HG03442 (cell line): ENCODE results near the gene HSD17B8.

Experiments used
- ATAC-seq: cut with Tn5 transposase; IDR thresholded peaks from one replicate; pipeline ENCODE4 v1.9.1; 2021; ENCODE audit warnings: mild to moderate bottlenecking, moderate library complexity; ENCODE audit not compliant: unreplicated experiment

The HSD17B8 gene

DNA sequence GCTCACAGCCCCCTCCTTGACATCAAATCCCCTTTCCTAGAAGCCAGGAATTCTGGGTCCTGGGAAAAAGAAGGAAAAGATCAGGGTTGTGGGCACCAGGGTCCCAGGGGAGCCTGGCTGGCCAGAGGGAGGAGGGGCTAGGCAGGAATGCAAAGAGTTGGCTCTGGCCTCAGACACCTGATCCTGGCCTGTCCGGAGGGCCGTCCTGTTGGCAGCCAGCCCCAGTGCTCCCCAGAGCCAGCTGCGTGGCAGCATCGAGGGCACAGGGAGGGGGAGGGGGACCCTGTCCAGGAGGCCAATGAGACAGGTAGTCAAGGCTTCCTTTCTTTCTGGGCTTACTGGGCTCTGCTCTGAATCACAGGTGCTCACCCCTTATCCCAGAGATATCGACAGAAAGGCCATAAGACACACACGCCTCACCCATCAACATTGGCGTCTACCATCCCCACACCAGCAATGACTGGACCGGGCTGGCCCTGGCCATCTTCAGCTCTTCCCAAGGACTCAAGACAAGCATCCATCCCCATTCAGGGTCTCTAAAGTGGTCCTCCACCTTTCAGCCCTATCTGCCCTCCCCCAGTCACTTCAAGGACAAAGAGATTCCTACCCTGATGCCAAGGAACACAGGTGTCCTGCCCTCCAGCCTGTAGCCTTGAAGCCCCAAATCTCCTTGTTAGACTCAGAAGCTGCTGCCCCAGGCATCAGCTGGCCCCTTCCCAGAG is 12.9 kb upstream of the HSD17B8 start:
- no peak for ATAC-seq

DNA sequence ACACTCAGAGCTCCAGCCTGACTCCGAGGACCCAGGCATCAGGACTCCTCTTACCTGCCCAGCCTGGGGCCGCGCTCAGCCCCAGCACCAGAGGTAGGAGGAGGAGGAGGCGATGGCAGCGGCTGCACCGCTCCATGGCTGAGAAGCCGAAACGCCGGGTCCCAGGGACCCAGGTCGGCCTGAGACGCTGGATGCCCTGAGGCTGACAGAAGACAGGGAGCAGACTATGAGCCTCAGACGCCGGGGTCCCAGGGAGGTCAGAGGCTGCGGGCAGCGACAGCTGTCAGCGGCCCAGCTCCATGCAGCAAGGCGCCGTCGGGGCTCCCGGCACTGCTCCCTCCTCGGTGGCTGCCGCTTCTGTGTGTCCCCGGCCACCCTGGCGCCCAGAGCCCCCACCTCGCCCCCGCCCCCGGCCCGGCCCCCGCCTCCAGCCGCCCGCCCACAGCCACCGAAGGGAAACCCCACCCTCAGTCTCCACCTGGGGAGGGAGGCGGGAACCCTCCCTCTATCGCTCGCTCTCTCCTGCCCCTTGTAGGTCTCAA is 12.3 kb upstream of the HSD17B8 start, which contains the start of gene COL11A2:
TSS of gene COL11A2 (minus strand) at position 363 of the 542 bp plus-strand sequence. CDS start at position 136, 227 bp downstream.
- ATAC-seq = no peak

DNA sequence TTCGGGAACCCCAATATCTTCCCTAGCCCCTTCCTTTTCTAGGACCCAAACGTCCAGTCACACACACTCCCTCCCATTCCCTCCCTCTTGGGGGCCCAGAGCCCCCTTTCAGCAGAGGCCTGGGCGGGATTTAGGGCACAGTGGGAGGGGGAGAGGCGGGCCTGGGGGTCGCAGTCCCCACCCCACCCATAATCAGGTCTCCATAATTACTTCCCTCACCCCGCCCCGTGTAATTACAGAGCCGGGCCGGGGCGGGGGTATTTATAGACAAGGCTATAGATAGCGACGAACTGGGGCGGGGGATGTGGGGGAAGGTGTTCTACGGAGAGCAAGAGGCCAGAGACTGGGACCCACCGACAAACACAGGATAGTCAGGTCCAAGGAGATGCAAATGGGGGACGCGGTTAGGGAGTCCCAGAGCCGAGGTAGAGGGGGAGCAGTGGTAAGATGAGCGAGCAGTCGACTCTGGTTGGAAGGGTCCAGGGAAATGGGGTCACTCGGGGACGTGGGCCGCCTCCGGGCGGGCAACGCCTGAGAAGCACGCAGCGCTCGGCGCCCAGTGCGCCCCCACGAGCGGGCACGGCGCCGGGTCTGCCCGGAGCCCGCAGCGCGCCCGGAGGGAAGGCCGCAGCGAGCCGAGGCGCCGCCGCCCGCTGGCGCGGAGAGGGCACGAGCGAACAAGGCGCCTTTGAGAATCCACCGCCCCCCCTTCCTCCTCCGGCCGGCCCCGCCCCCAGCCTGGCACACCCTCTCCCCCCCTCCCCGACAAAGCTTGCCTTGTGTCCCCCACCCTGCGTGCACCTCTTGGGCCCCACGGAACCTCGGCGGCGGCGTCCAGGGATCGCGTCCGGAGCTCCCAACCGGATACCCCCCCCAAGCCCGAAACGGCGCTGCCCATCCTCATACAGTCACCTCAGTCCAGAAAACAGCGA is 11.5 kb upstream of the HSD17B8 start:
- ATAC-seq = no peak

DNA sequence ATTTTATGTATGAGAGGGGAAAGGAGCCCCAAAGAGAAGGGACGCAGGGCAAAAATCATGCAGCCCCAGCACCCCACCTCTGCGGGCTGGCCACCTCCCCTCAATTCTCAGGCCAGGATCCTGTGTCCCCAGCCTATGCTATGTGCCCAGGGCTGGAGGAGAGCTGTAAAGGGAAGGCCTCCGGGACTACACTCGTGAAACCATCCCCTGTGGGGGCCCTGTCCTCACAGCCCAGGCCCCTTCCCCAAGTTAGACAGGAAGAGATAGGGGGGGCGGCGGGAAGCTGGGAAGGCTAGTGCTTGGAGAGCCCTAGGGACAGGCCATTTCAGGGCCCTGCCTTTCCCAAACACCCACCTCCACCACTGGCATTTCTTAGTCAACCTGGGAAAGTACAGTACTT is 10.8 kb upstream of the HSD17B8 start:
- ATAC-seq = no peak

DNA sequence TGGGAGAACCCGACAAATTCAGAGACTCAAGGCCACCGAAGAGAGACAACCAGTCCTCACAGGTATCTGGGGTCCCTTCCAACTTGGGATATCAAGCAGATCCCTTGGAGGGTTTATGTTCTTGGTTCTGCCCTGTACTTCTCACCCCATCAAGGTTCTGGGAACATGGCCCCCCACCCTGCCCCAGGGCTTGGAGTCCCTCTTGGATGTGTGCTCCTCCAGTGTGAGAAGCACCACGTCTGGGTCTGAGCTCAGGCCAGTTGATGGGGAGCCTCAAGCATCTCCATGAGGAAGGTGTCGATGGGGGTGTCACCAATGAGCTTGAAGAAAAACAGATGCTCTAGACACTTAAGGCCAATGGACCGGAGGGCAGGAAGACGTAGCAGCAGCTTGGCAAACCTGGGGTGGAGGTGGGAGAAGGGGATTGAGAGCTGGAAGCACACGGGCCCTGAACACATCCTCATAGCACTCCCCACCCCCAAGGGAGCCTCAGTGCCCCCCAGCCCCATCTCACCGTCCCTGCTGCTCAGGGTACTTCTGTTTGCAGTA is 9.9 kb upstream of the HSD17B8 start:
- ATAC-seq = no peak

DNA sequence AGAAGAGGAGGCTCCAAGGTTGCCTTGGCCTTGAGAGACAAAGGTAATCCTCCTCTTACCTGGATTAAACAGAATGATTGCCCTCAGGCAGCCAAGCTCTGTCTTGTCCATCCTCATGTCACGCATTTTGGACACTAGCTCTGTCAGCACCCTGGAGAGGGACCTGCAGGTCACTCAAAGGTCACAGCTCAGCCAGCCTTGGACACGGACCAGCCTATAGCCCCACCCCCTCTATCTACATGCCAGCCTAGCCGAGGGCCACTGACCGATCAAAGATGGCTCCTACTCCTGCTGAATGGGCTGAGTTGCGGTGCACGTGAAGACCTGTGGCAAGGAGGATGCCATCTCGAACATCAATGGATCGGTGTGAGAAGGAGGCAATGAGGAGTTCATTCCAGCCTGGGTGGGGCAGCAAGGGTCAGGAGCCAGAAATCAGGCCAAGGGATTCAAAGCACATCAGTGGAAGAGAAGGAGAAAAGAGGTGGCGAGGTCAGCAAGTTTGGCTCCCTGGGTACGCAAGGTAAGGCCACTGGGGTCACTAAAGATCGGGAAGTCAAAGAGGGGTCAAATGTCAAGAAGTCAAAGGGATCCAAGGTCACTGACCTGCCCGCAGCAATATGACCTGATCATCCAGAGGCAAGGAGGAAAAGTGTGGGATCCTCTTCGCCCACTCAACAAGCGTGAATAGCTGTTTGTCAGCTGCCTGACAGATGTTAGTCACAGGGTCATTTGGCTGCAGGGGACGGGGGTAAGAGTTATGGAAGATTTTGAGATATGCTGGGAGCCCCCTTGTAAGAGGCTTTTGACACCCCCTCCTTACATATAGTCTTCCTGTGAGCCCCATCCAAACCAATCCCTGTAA is 8.9 kb upstream of the HSD17B8 start:
- no peak for ATAC-seq

DNA sequence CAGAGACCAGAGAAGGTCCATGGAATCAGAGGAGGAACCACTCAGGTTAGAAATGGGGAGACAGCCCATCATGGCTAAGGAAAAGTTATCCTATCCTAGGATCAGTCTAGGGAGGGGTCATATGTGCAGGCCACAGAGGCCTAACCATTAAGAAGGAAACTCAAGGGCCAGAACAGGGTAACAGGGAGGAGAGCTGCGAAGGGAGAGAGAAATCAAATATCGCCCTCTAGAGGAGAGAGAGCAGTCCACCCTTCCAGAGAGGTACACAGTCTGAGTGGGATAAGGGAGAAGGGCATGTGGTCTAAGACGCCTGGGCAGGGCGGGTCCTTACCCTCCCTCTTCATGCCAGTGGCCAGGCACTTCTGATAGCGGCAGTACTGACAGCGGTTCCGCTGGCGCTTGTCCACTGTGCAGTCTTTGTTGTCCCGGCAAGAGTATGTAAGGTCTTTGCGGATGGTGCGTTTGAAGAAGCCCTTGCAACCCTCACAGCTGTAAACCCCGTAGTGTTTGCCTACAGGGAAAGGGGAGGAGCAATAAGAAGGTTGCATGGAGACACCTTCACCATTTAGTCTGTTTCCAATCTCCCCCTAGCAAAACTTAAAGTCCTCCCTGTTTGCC is 6.9 kb upstream of the HSD17B8 start:
- no peak for ATAC-seq

DNA sequence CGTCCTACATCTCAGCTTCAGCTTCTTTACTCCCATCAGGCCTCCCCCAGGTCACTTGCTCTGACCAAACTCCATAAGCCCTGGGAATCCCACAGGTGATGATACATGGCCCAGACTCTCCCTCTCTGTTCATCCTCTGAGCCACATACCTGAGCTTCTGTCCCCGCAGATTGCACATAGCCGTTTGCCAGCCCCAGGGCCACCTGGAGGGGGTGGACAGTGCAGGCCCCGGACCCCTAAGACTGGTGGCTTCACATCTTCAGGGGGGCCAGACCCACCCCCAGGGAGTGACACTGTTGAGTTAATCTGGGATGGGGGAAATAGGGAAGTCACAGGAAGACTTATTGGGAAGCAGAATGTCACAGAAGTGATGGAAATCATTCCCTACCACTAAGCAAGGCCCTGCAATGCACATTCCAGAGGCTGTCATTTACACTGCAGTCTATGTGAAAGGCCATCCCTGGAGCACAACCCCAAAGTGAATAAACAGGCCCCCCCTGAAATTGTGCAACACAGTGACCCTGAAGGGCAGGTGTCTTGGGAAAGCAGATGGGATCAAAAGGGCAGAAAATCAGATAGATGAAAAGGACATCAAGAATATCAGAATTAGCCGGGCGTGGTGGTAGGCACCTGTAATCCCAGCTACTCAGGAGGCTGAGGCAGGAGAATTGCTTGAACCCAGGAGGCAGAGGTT is 6.1 kb upstream of the HSD17B8 start:
- no peak for ATAC-seq

DNA sequence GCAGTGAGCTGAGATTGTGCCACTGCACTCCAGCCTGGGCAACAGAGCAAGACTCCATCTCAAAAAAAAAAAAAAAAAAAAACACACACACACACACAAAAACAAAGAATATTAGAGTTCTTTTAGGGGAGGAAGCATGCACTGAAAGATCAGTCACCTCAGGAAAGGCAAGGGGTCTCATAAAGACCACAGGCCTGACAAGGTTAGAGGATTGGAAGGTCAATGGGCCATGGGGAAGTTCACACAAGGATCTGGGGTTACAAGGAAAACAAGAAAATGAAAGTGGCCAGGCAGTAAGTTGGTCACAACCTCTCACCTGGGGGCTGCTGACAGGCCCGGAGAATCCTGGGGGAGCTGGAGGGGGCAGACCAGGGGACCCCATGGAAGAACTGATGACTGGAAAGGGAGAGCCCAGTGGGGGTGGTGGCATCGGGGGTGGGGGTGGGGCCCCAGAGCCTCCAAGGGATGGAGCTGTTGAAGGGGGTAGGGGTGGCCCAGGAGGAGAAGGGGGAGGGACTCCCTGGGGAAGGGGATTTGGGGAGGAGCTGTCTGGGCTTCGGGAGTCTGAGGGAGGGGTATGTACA is 5.5 kb upstream of the HSD17B8 start:
- no peak for ATAC-seq

DNA sequence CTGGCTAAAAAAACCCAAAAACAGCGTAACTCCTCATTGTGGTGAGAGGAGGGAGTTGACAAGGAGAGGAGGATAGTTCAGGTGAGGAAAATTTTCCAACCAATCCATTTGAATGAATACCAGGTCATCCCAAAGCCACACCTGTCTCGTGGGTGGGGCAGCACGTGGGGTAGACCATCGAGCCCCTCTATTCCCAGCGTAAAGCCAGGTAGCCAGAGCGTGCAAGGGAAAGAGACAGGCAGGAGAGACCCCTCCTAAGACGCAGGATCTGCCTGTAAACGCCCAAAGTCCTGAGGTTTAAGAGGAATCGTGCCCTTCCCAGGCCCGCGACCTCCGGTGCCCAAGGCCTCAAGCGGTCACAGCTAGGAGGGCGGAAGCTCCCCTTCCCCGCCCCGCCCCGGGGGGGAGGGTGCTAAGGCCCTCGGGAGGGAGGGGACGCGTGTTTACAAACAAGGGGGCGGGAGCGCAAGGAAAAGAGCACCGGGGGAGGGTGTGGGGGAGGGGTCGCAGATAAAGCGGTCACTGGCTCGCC is 4.7 kb upstream of the HSD17B8 start:
- peak; percentile 18 for ATAC-seq

DNA sequence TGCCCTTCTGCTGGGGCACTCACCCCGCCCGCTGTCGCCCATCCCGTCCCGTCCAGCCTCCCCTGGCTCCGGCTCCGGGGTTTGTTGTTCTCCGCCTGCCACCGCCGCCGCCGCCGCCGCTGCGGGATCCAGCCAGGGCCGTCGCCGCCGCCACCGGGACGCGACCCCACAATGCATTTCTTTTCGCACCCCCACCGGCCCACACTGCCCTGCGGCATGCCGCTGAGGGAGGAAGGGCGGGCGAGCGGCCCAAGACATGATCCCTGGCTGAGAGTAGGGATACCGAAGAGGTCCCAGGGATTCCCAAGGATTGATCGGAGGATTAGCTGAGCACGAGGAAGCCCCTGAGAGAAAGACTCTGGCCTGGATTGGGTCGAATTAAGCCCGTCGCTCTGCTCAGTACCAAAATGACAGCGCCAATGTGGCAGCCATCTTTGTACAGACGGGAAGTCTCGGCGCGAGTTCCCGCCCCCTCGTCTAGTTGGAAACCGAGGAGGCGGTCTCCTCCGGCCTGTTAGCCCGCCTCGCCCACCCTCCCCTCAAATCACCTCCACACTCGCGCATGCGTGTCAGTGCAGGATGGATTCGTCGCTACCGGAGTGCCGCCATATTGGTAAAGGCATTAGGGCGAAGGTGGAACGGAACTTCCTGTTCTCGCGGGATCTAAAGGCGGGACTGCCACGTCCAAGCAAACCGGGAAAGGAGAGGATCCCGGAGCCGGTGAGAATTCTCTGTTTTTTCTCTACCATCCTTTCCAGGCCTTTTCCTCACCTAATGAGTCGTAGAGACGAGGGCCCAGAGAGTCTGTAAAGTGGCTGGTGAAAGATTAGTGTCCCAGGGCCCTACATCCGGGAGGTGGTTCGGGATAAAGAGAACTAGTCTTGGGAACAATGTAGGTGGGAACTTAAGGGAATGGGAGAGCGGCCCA is 4.0 kb upstream of the HSD17B8 start, which contains the start of the genes RXRB and SLC39A7:
TSS of gene RXRB (minus strand) at position 447 of the 928 bp plus-strand sequence. CDS start at position 258, 189 bp downstream.
TSS of gene SLC39A7 (plus strand) at position 649 of the 928 bp plus-strand sequence. CDS start 379 bp downstream, outside the sequence.
- peak; percentile 46 for ATAC-seq

DNA sequence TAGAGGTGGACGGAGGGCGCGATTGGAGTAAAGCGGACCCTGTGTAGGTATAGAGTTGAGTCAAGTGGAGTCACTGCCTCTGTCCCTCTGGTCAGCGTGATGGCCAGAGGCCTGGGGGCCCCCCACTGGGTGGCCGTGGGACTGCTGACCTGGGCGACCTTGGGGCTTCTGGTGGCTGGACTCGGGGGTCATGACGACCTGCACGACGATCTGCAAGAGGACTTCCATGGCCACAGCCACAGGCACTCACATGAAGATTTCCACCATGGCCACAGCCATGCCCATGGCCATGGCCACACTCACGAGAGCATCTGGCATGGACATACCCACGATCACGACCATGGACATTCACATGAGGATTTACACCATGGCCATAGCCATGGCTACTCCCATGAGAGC is 3.3 kb upstream of the HSD17B8 start:
- ATAC-seq = no peak

DNA sequence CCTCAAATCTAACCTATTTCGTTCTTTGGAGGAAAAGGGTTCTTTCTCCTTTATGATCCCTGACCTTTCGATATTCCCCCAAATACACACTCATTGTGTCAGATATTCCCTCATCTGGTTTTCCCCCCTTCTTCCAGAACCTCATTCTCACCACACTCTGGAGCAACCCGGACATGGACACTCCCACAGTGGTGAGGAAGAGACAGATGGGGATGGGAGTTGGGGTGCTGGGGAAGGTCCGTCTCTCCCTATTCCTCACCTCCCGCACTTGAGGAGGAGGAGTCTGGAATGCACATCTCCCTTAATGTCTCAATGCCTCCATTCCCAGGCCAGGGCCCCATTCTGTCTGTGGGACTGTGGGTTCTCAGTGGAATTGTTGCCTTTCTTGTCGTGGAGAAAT is 2.5 kb upstream of the HSD17B8 start:
- ATAC-seq = no peak

DNA sequence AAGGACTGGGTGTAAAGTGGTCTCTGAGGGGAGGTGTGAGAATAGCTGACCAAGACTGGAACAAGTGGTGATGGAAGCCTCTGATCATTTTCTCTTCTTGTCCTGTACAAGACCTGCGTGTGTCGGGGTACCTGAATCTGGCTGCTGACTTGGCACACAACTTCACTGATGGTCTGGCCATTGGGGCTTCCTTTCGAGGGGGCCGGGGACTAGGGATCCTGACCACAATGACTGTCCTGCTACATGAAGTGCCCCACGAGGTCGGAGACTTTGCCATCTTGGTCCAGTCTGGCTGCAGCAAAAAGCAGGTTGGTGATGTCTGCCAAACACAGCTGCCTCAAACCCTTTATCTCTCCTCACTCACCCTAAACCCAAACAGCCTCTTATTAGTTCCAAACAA is 1.7 kb upstream of the HSD17B8 start:
- no peak for ATAC-seq

DNA sequence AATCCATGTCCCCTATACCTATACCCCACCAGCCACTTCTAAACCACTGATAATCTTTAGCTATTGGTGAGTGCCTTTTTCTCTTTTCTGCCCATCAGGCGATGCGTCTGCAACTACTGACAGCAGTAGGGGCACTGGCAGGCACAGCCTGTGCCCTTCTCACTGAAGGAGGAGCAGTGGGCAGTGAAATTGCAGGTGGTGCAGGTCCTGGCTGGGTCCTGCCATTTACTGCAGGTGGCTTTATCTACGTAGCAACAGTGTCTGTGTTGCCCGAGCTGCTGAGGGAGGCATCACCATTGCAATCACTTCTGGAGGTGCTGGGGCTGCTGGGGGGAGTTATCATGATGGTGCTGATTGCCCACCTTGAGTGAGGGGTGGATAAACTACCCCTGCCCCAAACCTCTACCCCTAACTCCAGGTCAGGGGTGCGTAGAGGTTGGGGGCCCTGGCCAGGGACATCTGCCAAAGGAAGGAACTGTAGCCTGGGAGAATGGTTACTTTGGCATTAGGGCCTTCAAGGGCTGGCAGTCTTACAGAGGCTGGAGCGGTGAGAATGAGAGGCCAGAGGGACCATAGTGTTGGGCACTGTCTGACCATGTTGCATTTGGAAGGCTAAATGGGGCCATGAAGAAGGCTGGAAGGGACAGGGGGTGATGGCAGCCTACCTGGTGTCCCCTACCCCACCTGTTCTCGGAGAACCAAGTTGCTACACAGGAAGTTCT is 851 bp upstream of the HSD17B8 start:
- ATAC-seq = no peak

DNA sequence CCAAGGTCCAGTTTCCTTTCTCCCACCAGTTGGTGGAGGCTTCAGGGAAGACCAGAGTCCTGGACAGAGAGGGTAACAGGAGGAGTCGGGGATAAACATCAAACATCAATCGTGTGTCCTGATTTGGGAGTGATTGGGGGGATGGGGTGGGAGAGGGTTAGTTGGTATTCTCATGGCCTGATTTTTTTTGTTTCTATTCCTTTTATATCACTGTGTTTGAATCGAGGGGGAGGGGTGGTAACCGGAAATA is 365 bp upstream of the HSD17B8 start:
- ATAC-seq = no peak
